Calu3 (cell line): ENCODE results near the gene CAVIN1. TPM values are rescaled to one million over a fixed set of nuclear protein-coding genes. Genes with fewer than 3 reads are reported as not detected.
A peak's percentile ranks its signal among the peaks of the same experiment; 100 is the strongest.

Source experiments
- BruUV-seq: library from RNA; stranded (reverse); fragments of 400-500 nt; replicated peaks from 2 replicates; lab custom pipeline; 2021; lab: Mats Ljungman, UMichigan
- CTCF ChIA-PET: fragments of 300-600 bp; sonication (Branson Sonifier 250); formaldehyde crosslinking; loops from one replicate; lab custom pipeline; 2022; ENCODE audit warnings: antibody characterized with exemption; lab: Charles Lee
- DNase-seq: peaks from one replicate; pipeline ENCODE4 v3.0.0; 2022
- H3K27ac Mint-ChIP-seq: one replicate; pipeline ENCODE4 v1.8.0; 2022; ENCODE audit warnings: mixed read lengths; ENCODE audit not compliant: unreplicated experiment
- H3K27me3 Mint-ChIP-seq: one replicate; pipeline ENCODE4 v1.8.0; 2022; ENCODE audit warnings: mixed read lengths; ENCODE audit not compliant: unreplicated experiment
- H3K36me3 Mint-ChIP-seq: one replicate; pipeline ENCODE4 v1.8.0; 2022; ENCODE audit warnings: mild to moderate bottlenecking, moderate library complexity, mixed read lengths; ENCODE audit not compliant: insufficient read depth, unreplicated experiment
- H3K4me1 Mint-ChIP-seq: one replicate; pipeline ENCODE4 v1.8.0; 2022; ENCODE audit warnings: mild to moderate bottlenecking, low read depth, mixed read lengths; ENCODE audit not compliant: unreplicated experiment
- H3K4me3 Mint-ChIP-seq: one replicate; pipeline ENCODE4 v1.8.0; 2022; ENCODE audit warnings: mild to moderate bottlenecking, low read depth, moderate library complexity, mixed read lengths; ENCODE audit not compliant: unreplicated experiment
- H3K9me3 Mint-ChIP-seq: one replicate; pipeline ENCODE4 v1.8.0; 2022; ENCODE audit warnings: low read depth, mixed read lengths; ENCODE audit not compliant: unreplicated experiment
- CTCF ChIP-seq: fragments of 200-600 bp; IDR thresholded peaks from one replicate; pipeline ENCODE4 v1.8.0; 2022; ENCODE audit warnings: antibody characterized with exemption; ENCODE audit not compliant: unreplicated experiment
- intact Hi-C: fragments of 100-400 bp; cut with micrococcal nuclease; formaldehyde crosslinking; loops from one replicate; pipeline ENCODE4 v1.10.0; 2022; ENCODE audit not compliant: unreplicated experiment
- total RNA-seq: library from RNA; stranded (reverse); gene quantifications from 2 replicates; pipeline ENCODE4 v1.2.3, GENCODE V29; 2022

The CAVIN1 gene
- total RNA-seq, 1 experiment from 2014 or later: 4.0 TPM

DNA sequence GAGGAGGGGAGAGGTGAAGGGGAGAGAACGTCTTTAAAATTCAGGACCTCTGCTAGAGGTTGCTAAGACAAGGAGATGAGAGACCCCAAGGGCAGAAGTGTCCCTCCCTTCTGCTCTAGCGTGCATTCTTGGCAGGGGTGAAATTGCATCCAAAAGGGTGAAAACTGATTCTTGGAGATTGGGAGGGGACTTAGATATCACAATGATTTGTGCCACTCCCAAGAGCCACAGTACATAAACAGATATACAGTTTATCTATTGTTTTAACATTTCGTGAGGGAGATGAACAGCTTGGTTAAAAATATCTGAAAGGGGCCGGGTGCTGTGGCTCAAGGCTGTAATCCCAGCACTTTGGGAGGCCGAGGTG is 12.8 kb downstream of the CAVIN1 start:
- H3K9me3 Mint-ChIP-seq: no peaks in the 10 kb centered on the region
- peaks cover 23% of the 10 kb centered on the region for H3K4me1 Mint-ChIP-seq
- no peak for TF ChIP-seq CTCF
- H3K27ac Mint-ChIP-seq: no peak overlapping the region
- H3K4me3 Mint-ChIP-seq: no peak overlapping the region
- CTCF ChIA-PET: interaction anchor here (0.6 to 1.8 kb wide), 4 partner anchors 18 to 195 kb away, joined by 3 to 8 read pairs (median 4); partner anchors contain the start of gene STAT3
- intact Hi-C loops: no loop called here
- H3K36me3 Mint-ChIP-seq: no peaks in the 10 kb centered on the region
- no peaks in the 10 kb centered on the region for H3K27me3 Mint-ChIP-seq
- no peak for DNase-seq
- no TSS peak for BruUV-seq

DNA sequence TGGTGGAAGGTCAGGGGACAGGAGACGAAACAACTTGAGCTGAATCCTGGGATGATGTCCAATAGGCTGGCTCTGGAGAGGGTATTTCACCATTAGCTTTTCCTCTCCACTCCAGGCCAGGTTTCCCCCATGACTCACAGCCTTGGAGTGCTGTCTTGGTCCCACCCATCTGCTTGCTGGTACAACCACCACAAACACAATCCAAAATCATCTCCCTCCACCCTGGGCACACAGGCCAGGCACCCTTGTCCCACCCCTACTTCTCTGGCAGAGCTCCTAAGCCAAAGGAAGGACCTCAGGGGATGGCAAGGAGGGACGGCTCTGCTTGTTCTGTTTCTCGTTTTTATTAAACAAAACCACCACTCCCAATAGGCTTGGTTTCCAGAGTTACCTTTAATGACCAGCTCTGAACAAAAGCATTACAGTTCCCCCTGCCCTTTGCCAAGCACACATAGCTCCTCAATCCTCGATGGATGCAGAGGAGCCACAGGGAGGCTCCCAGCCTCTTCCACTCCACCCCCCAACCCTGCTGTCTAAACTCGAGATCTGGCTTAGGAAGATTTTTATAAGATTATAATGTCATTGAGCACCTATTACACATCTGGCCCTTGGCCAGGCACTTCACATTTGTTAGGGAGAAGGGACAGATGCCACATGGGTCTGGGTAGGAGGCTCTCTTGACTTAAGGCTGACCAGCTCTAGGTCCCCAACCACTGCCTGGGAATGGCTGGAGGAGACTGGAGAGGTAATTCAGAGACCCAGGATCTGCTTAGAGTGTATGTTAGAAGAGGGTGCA is 13.3 kb downstream of the CAVIN1 start:
- CTCF ChIA-PET: interaction anchor here (0.5 to 1.8 kb wide), 9 partner anchors 19 to 195 kb away, joined by 3 to 8 read pairs (median 4); partner anchors contain the start of gene STAT3
- no peaks in the 10 kb centered on the region for H3K9me3 Mint-ChIP-seq
- intact Hi-C loops: loop anchor here (5.0 to 10.0 kb wide), 2 partner anchors 295 to 447 kb away; partner anchors contain the start of gene DHX58
- H3K4me3 Mint-ChIP-seq: no peak overlapping the region
- no TSS peak for BruUV-seq
- H3K27ac Mint-ChIP-seq: no peak overlapping the region
- H3K36me3 Mint-ChIP-seq: no peaks in the 10 kb centered on the region
- no peak for TF ChIP-seq CTCF
- peaks cover 23% of the 10 kb centered on the region for H3K4me1 Mint-ChIP-seq
- DNase-seq: peak; percentile 65
- H3K27me3 Mint-ChIP-seq: no peaks in the 10 kb centered on the region

- Mint-ChIP-seq H3K9me3 (no peaks in the 10 kb centered on the region), H3K4me1 (peaks cover 29% of the 10 kb centered on the region), H3K36me3 (no peaks in the 10 kb centered on the region), H3K4me3 (no peak overlapping the region), H3K27ac (no peak overlapping the region), H3K27me3 (no peaks in the 10 kb centered on the region)
- intact Hi-C loops: loop anchor here (5.0 to 10.0 kb wide), 2 partner anchors 293 to 446 kb away; partner anchors contain the start of gene DHX58
- no TSS peak for BruUV-seq
- DNase-seq: no peak
- no peak for TF ChIP-seq CTCF
- CTCF ChIA-PET: interaction anchor here (1.0 to 1.9 kb wide), 7 partner anchors 10 to 119 kb away, joined by 3 to 9 read pairs (median 7); partner anchors contain the start of genes CAVIN1 and STAT3
These were observed 15.0 kb downstream of the CAVIN1 start for GRCh38 chr17:42408061-42408460.

- DNase-seq: peak; percentile 89
- peaks cover 36% of the 10 kb centered on the region for H3K4me1 Mint-ChIP-seq
- intact Hi-C loops: loop anchor here (5.0 to 10.0 kb wide), 2 partner anchors 293 to 445 kb away; partner anchors contain the start of gene DHX58
- no peaks in the 10 kb centered on the region for H3K9me3 Mint-ChIP-seq
- no peak for TF ChIP-seq CTCF
- CTCF ChIA-PET: interaction anchor here (0.6 to 2.7 kb wide), 16 partner anchors 9 to 444 kb away, joined by 3 to 15 read pairs (median 6); partner anchors contain the start of genes CAVIN1 and STAT3
- H3K36me3 Mint-ChIP-seq: no peaks in the 10 kb centered on the region
- no TSS peak for BruUV-seq
- H3K27me3 Mint-ChIP-seq: no peaks in the 10 kb centered on the region
- no peak overlapping the region for H3K4me3 Mint-ChIP-seq
- H3K27ac Mint-ChIP-seq: peak overlapping the region; percentile 0
These were observed 15.7 kb downstream of the CAVIN1 start for GRCh38 chr17:42407289-42407836.
